Measurements from ENCODE around the gene TMEM176A. TPM values are rescaled to one million over a fixed set of nuclear protein-coding genes. Genes with fewer than 3 reads are reported as not detected.

TMEM176A gene
- total RNA-seq, 1 donor from 2014 or later = 31.5 TPM

- no peak overlapping the region for H3K27ac ChIP-seq
- DNase-seq (ENCODE audit: low spot score in 2 of 2) = no peak
- no peak for TF ChIP-seq CTCF (IDR thresholded peaks at IDR 0.05)
- no peaks in the 10 kb centered on the region for H3K27me3 ChIP-seq
- H3K9me3 ChIP-seq = peaks cover 3 to 16% of the 10 kb centered on the region in 2 donors
- no peaks in the 10 kb centered on the region for H3K36me3 ChIP-seq
- no peaks in the 10 kb centered on the region for H3K4me1 ChIP-seq
- intact Hi-C loops (cut with DNase I) = no loop called here
- H3K4me3 ChIP-seq = no peak overlapping the region
Measured at GRCh38 chr7:150820148-150820547, 19.6 kb downstream of the TMEM176A start.

GRCh38 chr7:150820578-150821198 lies 20.1 kb downstream of the TMEM176A start:
- no peaks in the 10 kb centered on the region for H3K4me1 ChIP-seq
- H3K36me3 ChIP-seq = no peaks in the 10 kb centered on the region
- DNase-seq (ENCODE audit: low spot score in 2 of 2) = no peak
- intact Hi-C loops (cut with DNase I) = no loop called here
- H3K27ac ChIP-seq = no peak overlapping the region
- peaks cover 2 to 11% of the 10 kb centered on the region in 2 donors for H3K9me3 ChIP-seq
- H3K27me3 ChIP-seq = no peaks in the 10 kb centered on the region
- no peak overlapping the region for H3K4me3 ChIP-seq
- no peak for TF ChIP-seq CTCF (IDR thresholded peaks at IDR 0.05)

- Histone ChIP-seq H3K4me1 (no peaks in the 10 kb centered on the region), H3K4me3 (no peak overlapping the region), H3K27ac (no peak overlapping the region), H3K27me3 (no peaks in the 10 kb centered on the region), H3K9me3 (no peaks in the 10 kb centered on the region), H3K36me3 (no peaks in the 10 kb centered on the region)
- DNase-seq (ENCODE audit: low spot score in 2 of 2) = no peak
- intact Hi-C loops (cut with DNase I) = no loop called here
- no peak for TF ChIP-seq CTCF (IDR thresholded peaks at IDR 0.05)
Measured at GRCh38 chr7:150823043-150823442, 22.5 kb downstream of the TMEM176A start.

GRCh38 chr7:150823484-150824126 lies 23.0 kb downstream of the TMEM176A start:
- Histone ChIP-seq H3K36me3 (no peaks in the 10 kb centered on the region), H3K27ac (no peak overlapping the region), H3K4me3 (no peak overlapping the region), H3K27me3 (no peaks in the 10 kb centered on the region), H3K4me1 (no peaks in the 10 kb centered on the region), H3K9me3 (no peaks in the 10 kb centered on the region)
- no peak for DNase-seq (ENCODE audit: low spot score in 2 of 2)
- TF ChIP-seq CTCF (IDR thresholded peaks at IDR 0.05) = no peak
- intact Hi-C loops (cut with DNase I) = no loop called here

GRCh38 chr7:150824379-150825177 lies 24.0 kb downstream of the TMEM176A start:
- Histone ChIP-seq H3K4me3 (no peak overlapping the region), H3K36me3 (no peaks in the 10 kb centered on the region), H3K4me1 (no peaks in the 10 kb centered on the region), H3K27ac (no peak overlapping the region), H3K27me3 (no peaks in the 10 kb centered on the region), H3K9me3 (no peaks in the 10 kb centered on the region)
- DNase-seq (ENCODE audit: low spot score in 2 of 2) = no peak
- no peak for TF ChIP-seq CTCF (IDR thresholded peaks at IDR 0.05)
- intact Hi-C loops (cut with DNase I) = no loop called here

Data from ascending aorta (tissue), 2 donors.